HCT116 (cell line): ENCODE results near the gene MIP. TPM values are rescaled to one million over a fixed set of nuclear protein-coding genes. Genes with fewer than 3 reads are reported as not detected.
"Not testable (repeated sequence)": the region's sequence is repeated elsewhere in the genome, so short reads cannot be mapped to it uniquely, and the experiment has no call there.

Experiments used
- ATAC-seq: fragments of 200-7000 bp; cut with Tn5 transposase; 2 replicates; pipeline ENCODE4 v1.9.1; 2020; ENCODE audit warnings: mild to moderate bottlenecking, moderate library complexity
- BruUV-seq: library from RNA; stranded (reverse); fragments of 400-500 nt; replicated peaks from 2 replicates; lab custom pipeline; 2021; lab: Mats Ljungman, UMichigan
- CTCF ChIA-PET: fragments of 300-600 bp; sonication (Branson Sonifier 250); formaldehyde crosslinking; loops from one replicate; lab custom pipeline; 2021; ENCODE audit warnings: antibody characterized with exemption; lab: Charles Lee
- POLR2A ChIA-PET: fragments of 300-600, 350-600 bp; sonication (Branson Sonifier 250); formaldehyde crosslinking; loops from one replicate; lab custom pipeline; 2021; ENCODE audit warnings: antibody characterized with exemption; lab: Charles Lee
- RAD21 ChIA-PET, 2 experiments: fragments of 300-600 bp; sonication (Branson Sonifier 250); formaldehyde crosslinking; loops; one replicate each; lab custom pipeline; 2023; ENCODE audit warnings: low total read pairs in 2 of 2; ENCODE audit not compliant: uncharacterized antibody in 2 of 2, unreplicated experiment in 2 of 2, low non-redundant PET in 1 of 2; lab: Charles Lee
- DNase-seq: peaks from one replicate; pipeline ENCODE4 v3.0.0-alpha.2; 2010; ENCODE audit warnings: low read depth, low spot score
- H2AFZ ChIP-seq: fragments of 200-600 bp; shearing (Covaris generic), sonication (generic); 2 replicates; pipeline ENCODE4 v1.6.1; 2017; ENCODE audit warnings: low read depth, mixed run types, mixed read lengths, antibody characterized with exemption, low read length; ENCODE audit not compliant: poor library complexity, severe bottlenecking
- H3K27ac ChIP-seq: 2 replicates; pipeline ENCODE4 v1.5.1; 2012; ENCODE audit warnings: low read depth, low read length
- H3K27me3 ChIP-seq: fragments of 200-600 bp; sonication (generic); 2 replicates; pipeline ENCODE4 v1.6.1; 2016; ENCODE audit warnings: mixed run types, low read length, mixed read lengths; ENCODE audit not compliant: insufficient read depth
- H3K36me3 ChIP-seq, 2 experiments: fragments of 200-500 bp in 1 of 2; fragments of 200-600 bp in 1 of 2; sonication (Bioruptor generic) in 1 of 2; sonication (generic) in 1 of 2; 2 replicates each; pipeline versions ENCODE4 v1.5.1 to v1.6.1; 2014 to 2016; ENCODE audit warnings: low read length in 2 of 2, inconsistent platforms in 1 of 2, mixed read lengths in 1 of 2, mixed run types in 1 of 2; ENCODE audit not compliant: insufficient read depth in 2 of 2, control insufficient read depth in 1 of 2
- H3K4me1 ChIP-seq, 2 experiments: fragments of 200-600 bp in 1 of 2; sonication (generic) in 1 of 2; 2 replicates each; pipeline versions ENCODE4 v1.5.1 to v1.6.1; 2012 to 2017; ENCODE audit warnings: low read length in 2 of 2, inconsistent platforms in 1 of 2, mild to moderate bottlenecking in 1 of 2, mixed read lengths in 1 of 2, mixed run types in 1 of 2, moderate library complexity in 1 of 2; ENCODE audit not compliant: insufficient read depth in 2 of 2, control insufficient read depth in 1 of 2
- H3K4me2 ChIP-seq: fragments of 200-600 bp; sonication (generic); 2 replicates; pipeline ENCODE4 v1.6.1; 2017; ENCODE audit warnings: mixed run types, low read length, mixed read lengths
- H3K4me3 ChIP-seq, 2 experiments: fragments of 200-600 bp in 1 of 2; sonication (generic) in 1 of 2; replicated peaks in 1 of 2; 2 replicates each; pipeline ENCODE4 v1.5.1; 2011 to 2016; ENCODE audit warnings: low read length in 2 of 2, control low read depth in 1 of 2, low read depth in 1 of 2, mild to moderate bottlenecking in 1 of 2, mixed read lengths in 1 of 2, mixed run types in 1 of 2
- H3K79me2 ChIP-seq: fragments of 200-600 bp; sonication (generic); 2 replicates; pipeline ENCODE4 v1.6.1; 2017; ENCODE audit warnings: mild to moderate bottlenecking, mixed run types, low read length, moderate library complexity, mixed read lengths; ENCODE audit not compliant: insufficient read depth
- H3K9ac ChIP-seq: fragments of 200-600 bp; sonication (generic); 2 replicates; pipeline ENCODE4 v1.6.1; 2016; ENCODE audit warnings: low read length, mixed read lengths
- H3K9me2 ChIP-seq: fragments of 200-600 bp; sonication (generic), shearing (Covaris generic); 2 replicates; pipeline ENCODE4 v1.6.1; 2017; ENCODE audit warnings: mixed run types, mild to moderate bottlenecking, moderate library complexity; ENCODE audit not compliant: insufficient read depth
- H3K9me3 ChIP-seq, 2 experiments: fragments of 200-500 bp in 1 of 2; fragments of 200-600 bp in 1 of 2; sonication (Bioruptor generic) in 1 of 2; sonication (generic) in 1 of 2; 2 replicates each; pipeline ENCODE4 v1.6.1; 2014 to 2017; ENCODE audit warnings: low read length in 2 of 2, mixed read lengths in 2 of 2, inconsistent platforms in 1 of 2, low read depth in 1 of 2, mild to moderate bottlenecking in 1 of 2, mixed run types in 1 of 2, moderate library complexity in 1 of 2; ENCODE audit not compliant: control insufficient read depth in 1 of 2, insufficient read depth in 1 of 2
- H4K20me1 ChIP-seq: fragments of 200-600 bp; sonication (generic), shearing (Covaris generic); 2 replicates; pipeline ENCODE4 v1.6.1; 2017; ENCODE audit warnings: mixed run types, mild to moderate bottlenecking, moderate library complexity; ENCODE audit not compliant: insufficient read depth
- CBX3 ChIP-seq: IDR thresholded peaks from 2 replicates; pipeline ENCODE4 v1.6.1; 2012; ENCODE audit warnings: low read depth
- EGR1 ChIP-seq: IDR thresholded peaks from 2 replicates; pipeline ENCODE4 v1.6.1; 2012; ENCODE audit warnings: low read depth
- ZBTB33 ChIP-seq: IDR thresholded peaks from 2 replicates; pipeline ENCODE4 v1.6.1; 2011; ENCODE audit warnings: mild to moderate bottlenecking, low read length, moderate library complexity; ENCODE audit not compliant: insufficient replicate concordance; ENCODE audit errors: extremely low read depth
- intact Hi-C: fragments of 100-400 bp; cut with micrococcal nuclease; formaldehyde crosslinking; loops from 2 replicates; pipeline ENCODE4 v1.10.0; 2022
- total RNA-seq: library from RNA; stranded (reverse); gene quantifications from one replicate; pipeline ENCODE4 v1.2.1, GENCODE V29; 2021; ENCODE audit not compliant: unreplicated experiment

Gene MIP
- total RNA-seq, 1 experiment from 2014 or later, result 0.79 TPM

GRCh38 chr12:56448860-56449621 lies 5.4 kb downstream of the MIP start, which contains the start of gene TIMELESS (continued):
- TF ChIP-seq ZBTB33 (no peak), EGR1 (no peak)

DNA sequence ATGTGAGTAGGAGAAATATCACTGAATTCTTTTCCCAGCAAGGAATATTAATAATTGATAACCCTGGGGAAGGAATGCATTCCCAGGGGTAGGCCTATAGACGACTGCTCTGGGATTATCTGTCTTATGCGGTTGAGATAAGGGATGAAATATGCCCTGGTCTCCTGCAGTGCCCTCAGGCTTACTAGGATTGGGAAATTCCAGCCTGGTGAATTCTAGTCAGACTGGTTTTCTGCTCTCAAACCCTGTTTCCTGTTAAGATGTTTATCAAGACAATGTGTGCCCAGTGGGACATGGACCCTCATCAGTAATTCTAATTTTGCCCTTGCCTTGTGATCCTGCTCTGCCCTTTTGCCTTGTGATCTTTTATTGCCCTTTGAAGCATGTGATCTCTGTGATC lies 11.2 kb downstream of the MIP start:
- peak; percentile 39; the same call in 1 of the 2 replicates for TF ChIP-seq CBX3
- H3K79me2 ChIP-seq, result peaks cover 65% of the 10 kb centered on the region
- H3K9ac ChIP-seq, H4K20me1 ChIP-seq, H3K36me3 ChIP-seq, POLR2A ChIA-PET, H3K9me2 ChIP-seq, H2AFZ ChIP-seq, RAD21 ChIA-PET, H3K27ac ChIP-seq, intact Hi-C loops, H3K27me3 ChIP-seq, H3K9me3 ChIP-seq, DNase-seq, CTCF ChIA-PET, H3K4me2 ChIP-seq, BruUV-seq, ATAC-seq, H3K4me3 ChIP-seq: not testable (repeated sequence)
- H3K4me1 ChIP-seq, result peaks cover 5 to 11% of the 10 kb centered on the region in 2 experiments; a peak in 2 of 4 replicates
